CD14-positive monocyte (primary cell): ENCODE results near the gene PERM1. TPM values are rescaled to one million over a fixed set of nuclear protein-coding genes. Genes with fewer than 3 reads are reported as not detected.
A peak's percentile ranks its signal among the peaks of the same experiment; 100 is the strongest.

Experiments used
- DNase-seq, 3 donors: peaks; one replicate each; pipeline ENCODE4 v3.0.0-alpha.2; 2011 to 2022
- H2AFZ ChIP-seq: 2 replicates; pipeline ENCODE4 v1.6.0; 2012; ENCODE audit warnings: mild to moderate bottlenecking, low read depth, low read length, inconsistent platforms; ENCODE audit not compliant: insufficient read depth, poor library complexity, severe bottlenecking
- H3K27ac ChIP-seq, 2 donors: 1 replicate in 1 of 2; 2 replicates in 1 of 2; pipeline ENCODE4 v1.5.1; 2012 to 2013; ENCODE audit warnings: low read length in 2 of 2, control low read depth in 1 of 2, inconsistent platforms in 1 of 2, low read depth in 1 of 2, mild to moderate bottlenecking in 1 of 2
- H3K27me3 ChIP-seq, 2 donors: one replicate each; pipeline versions ENCODE4 v1.6.0 to v1.6.1; 2011 to 2013; ENCODE audit warnings: low read length in 2 of 2; ENCODE audit not compliant: control insufficient read depth in 2 of 2, insufficient read depth in 2 of 2
- H3K36me3 ChIP-seq, 2 donors: replicated peaks in 1 of 2; 1 replicate in 1 of 2; 2 replicates in 1 of 2; pipeline versions ENCODE4 v1.5.1 to v1.6.1; 2012 to 2013; ENCODE audit warnings: low read length in 2 of 2, control low read depth in 1 of 2, inconsistent platforms in 1 of 2, mild to moderate bottlenecking in 1 of 2; ENCODE audit not compliant: insufficient read depth in 2 of 2, control insufficient read depth in 1 of 2
- H3K4me1 ChIP-seq, 2 donors: 1 replicate in 1 of 2; 2 replicates in 1 of 2; pipeline versions ENCODE4 v1.5.1 to v1.6.1; 2012 to 2013; ENCODE audit warnings: low read length in 2 of 2, control low read depth in 1 of 2, inconsistent platforms in 1 of 2, mild to moderate bottlenecking in 1 of 2, moderate library complexity in 1 of 2; ENCODE audit not compliant: insufficient read depth in 2 of 2, control insufficient read depth in 1 of 2
- H3K4me2 ChIP-seq: replicated peaks from 2 replicates; pipeline ENCODE3; 2012; ENCODE audit warnings: low read length, moderate library complexity, mild to moderate bottlenecking; ENCODE audit not compliant: poor library complexity, severe bottlenecking; ENCODE audit errors: extremely low read depth
- H3K4me3 ChIP-seq, 3 experiments: fragments of 200-600 bp in 1 of 3; sonication (generic) in 1 of 3; replicated peaks in 1 of 3; 1 replicate in 2 of 3; 2 replicates in 1 of 3; pipeline ENCODE4 v1.5.1; 2011 to 2013; ENCODE audit warnings: low read length in 3 of 3, mild to moderate bottlenecking in 3 of 3, control low read depth in 2 of 3, low read depth in 2 of 3, inconsistent platforms in 1 of 3, moderate library complexity in 1 of 3
- H3K79me2 ChIP-seq: 2 replicates; pipeline ENCODE4 v1.6.0; 2012; ENCODE audit warnings: mild to moderate bottlenecking, control low read depth, inconsistent platforms, low read length, moderate library complexity; ENCODE audit not compliant: insufficient read depth
- H3K9ac ChIP-seq: 2 replicates; pipeline ENCODE4 v1.6.0; 2017; ENCODE audit warnings: low read length, mild to moderate bottlenecking; ENCODE audit not compliant: insufficient read depth, poor library complexity, severe bottlenecking
- H3K9me3 ChIP-seq, 2 donors: replicated peaks in 1 of 2; 1 replicate in 1 of 2; 2 replicates in 1 of 2; pipeline versions ENCODE4 v1.5.1 to v1.6.1; 2012 to 2013; ENCODE audit warnings: low read length in 2 of 2, control low read depth in 1 of 2; ENCODE audit not compliant: control insufficient read depth in 1 of 2, insufficient read depth in 1 of 2
- H4K20me1 ChIP-seq: 2 replicates; pipeline ENCODE4 v1.6.0; 2012; ENCODE audit warnings: mild to moderate bottlenecking, low read length, control low read depth, moderate library complexity; ENCODE audit not compliant: insufficient read depth
- H3K27ac Mint-ChIP-seq, 7 donors: one replicate each; pipeline ENCODE4 v1.8.0; 2020; ENCODE audit warnings: mild to moderate bottlenecking in 7 of 7, mixed read lengths in 7 of 7, moderate library complexity in 6 of 7, inconsistent platforms in 2 of 7
- H3K27me3 Mint-ChIP-seq, 3 donors: one replicate each; pipeline ENCODE4 v1.8.0; 2021 to 2022; ENCODE audit warnings: low read depth in 3 of 3, mild to moderate bottlenecking in 3 of 3, mixed read lengths in 3 of 3, moderate library complexity in 3 of 3, inconsistent platforms in 1 of 3
- H3K36me3 Mint-ChIP-seq, 2 donors: one replicate each; pipeline ENCODE4 v1.8.0; 2020; ENCODE audit warnings: mixed read lengths in 2 of 2, inconsistent platforms in 1 of 2, mild to moderate bottlenecking in 1 of 2
- H3K4me1 Mint-ChIP-seq: one replicate; pipeline ENCODE4 v1.8.0; 2020; ENCODE audit warnings: mild to moderate bottlenecking, mixed read lengths
- H3K4me3 Mint-ChIP-seq, 2 donors: one replicate each; pipeline ENCODE4 v1.8.0; 2020; ENCODE audit warnings: mild to moderate bottlenecking in 2 of 2, mixed read lengths in 2 of 2, moderate library complexity in 1 of 2
- H3K9me3 Mint-ChIP-seq, 7 donors: one replicate each; pipeline ENCODE4 v1.8.0; 2020 to 2022; ENCODE audit warnings: mixed read lengths in 7 of 7, mild to moderate bottlenecking in 6 of 7, moderate library complexity in 6 of 7, inconsistent platforms in 2 of 7
- WGBS: methylation state at CpG from one replicate; pipeline ENCODE4 v1.1.5; 2013; ENCODE audit warnings: missing lambda C conversion rate; ENCODE audit not compliant: insufficient coverage; 5-methylcytosine and 5-hydroxymethylcytosine counted together
- intact Hi-C, 2 donors: fragments of 100-400 bp; cut with micrococcal nuclease; formaldehyde crosslinking; loops; one replicate each; pipeline versions ENCODE4 v1.15.0 to v1.15.1; 2023
- polyA plus RNA-seq, 3 donors: library from polyadenylated mRNA; depleted of rRNA in 1 of 3; unstranded in 2 of 3; stranded (reverse) in 1 of 3; fragments of 300-500 nt in 2 of 3; fragments of >200 nt in 1 of 3; fragmentation: Illumina TruSeq in 2 of 3; gene quantifications; 1 replicate in 2 of 3; 2 replicates in 1 of 3; pipeline ENCODE4 v1.2.3, GENCODE V29; 2012 to 2021
- TF ChIP-seq, protein P1 (sequence below): fragments of 200-600 bp; IDR thresholded peaks from one replicate; pipeline ENCODE4 v1.8.0; 2022; ENCODE audit warnings: antibody characterized with exemption, mild to moderate bottlenecking

PERM1 gene
- polyA plus RNA-seq, 3 donors: not detected

DNA sequence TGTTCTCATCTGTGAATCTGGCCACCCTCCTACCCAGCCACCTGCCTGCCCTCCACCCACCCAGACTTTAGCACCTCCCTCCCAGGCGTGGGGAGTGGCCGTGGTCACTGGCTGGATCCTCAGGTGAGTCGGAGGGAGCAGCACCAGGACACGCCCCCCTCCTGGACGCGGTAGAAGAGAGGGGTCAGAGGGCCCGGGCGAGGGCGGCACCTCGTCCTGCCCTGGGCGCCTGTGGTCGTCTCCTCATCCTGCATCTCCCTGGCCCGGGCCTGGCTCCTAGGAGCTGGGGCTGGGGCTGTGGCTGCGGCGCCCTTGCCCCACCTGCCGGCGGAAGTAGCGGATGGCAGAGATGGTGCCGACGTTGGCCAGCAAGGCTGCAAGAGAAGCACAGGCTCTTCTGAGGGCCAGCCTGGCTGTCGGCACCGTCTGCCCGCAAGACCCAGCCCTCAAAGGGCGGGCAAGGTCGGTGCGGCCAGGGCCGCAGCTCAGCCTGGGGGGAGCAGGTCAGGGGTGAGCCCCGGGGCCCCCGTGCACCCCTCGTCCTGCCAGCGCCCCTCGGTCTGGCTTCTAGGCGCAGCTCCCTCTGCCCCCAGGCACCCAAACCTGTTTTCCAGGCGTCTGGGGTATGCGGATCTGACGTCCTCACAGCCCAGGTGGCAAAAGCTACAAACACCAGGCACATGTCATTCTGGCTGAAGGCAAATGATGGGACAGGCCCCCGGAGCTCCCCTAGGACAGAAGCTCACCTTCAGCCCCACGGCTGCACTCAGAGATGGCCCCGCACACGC is 5.8 kb downstream of the PERM1 start:
- H3K9me3 Mint-ChIP-seq: peaks cover 0 to 5% (median 4%) of the 10 kb centered on the region in 7 donors
- WGBS: 2% methylated on average over 27 of the region's 40 CpGs
- no peak overlapping the region for H3K9ac ChIP-seq
- H3K4me1 Mint-ChIP-seq: peaks cover 3% of the 10 kb centered on the region
- intact Hi-C loops: loop anchor here in 1 of 2 donors (2.0 kb wide), 1 partner anchor 71 kb away; no protein-coding TSS in a partner anchor
- H3K27me3 ChIP-seq: peaks cover 0 to 17% of the 10 kb centered on the region in 2 donors
- peak in 2 of 3 donors; percentile 44 to 63 for DNase-seq
- no peak overlapping the region for H3K27ac ChIP-seq
- H2AFZ ChIP-seq: no peak overlapping the region
- no peaks in the 10 kb centered on the region for H4K20me1 ChIP-seq
- no peaks in the 10 kb centered on the region for H3K36me3 Mint-ChIP-seq
- TF ChIP-seq, protein P1, sequence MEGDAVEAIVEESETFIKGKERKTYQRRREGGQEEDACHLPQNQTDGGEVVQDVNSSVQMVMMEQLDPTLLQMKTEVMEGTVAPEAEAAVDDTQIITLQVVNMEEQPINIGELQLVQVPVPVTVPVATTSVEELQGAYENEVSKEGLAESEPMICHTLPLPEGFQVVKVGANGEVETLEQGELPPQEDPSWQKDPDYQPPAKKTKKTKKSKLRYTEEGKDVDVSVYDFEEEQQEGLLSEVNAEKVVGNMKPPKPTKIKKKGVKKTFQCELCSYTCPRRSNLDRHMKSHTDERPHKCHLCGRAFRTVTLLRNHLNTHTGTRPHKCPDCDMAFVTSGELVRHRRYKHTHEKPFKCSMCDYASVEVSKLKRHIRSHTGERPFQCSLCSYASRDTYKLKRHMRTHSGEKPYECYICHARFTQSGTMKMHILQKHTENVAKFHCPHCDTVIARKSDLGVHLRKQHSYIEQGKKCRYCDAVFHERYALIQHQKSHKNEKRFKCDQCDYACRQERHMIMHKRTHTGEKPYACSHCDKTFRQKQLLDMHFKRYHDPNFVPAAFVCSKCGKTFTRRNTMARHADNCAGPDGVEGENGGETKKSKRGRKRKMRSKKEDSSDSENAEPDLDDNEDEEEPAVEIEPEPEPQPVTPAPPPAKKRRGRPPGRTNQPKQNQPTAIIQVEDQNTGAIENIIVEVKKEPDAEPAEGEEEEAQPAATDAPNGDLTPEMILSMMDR: peak; percentile 75
- H3K4me3 ChIP-seq: no peak overlapping the region
- H3K9me3 ChIP-seq: peaks cover 0 to 5% of the 10 kb centered on the region in 2 donors
- peak overlapping the region; percentile 19 for H3K4me2 ChIP-seq
- peaks cover 14 to 37% (median 22%) of the 10 kb centered on the region in 3 donors for H3K27me3 Mint-ChIP-seq
- no peaks in the 10 kb centered on the region for H3K79me2 ChIP-seq
- peak overlapping the region; percentile 50 to 76 for H3K4me3 Mint-ChIP-seq
- H3K36me3 ChIP-seq: no peaks in the 10 kb centered on the region
- peaks cover 5 to 8% of the 10 kb centered on the region in 2 donors for H3K4me1 ChIP-seq
- no peak overlapping the region for H3K27ac Mint-ChIP-seq

GRCh38 chr1:975365-975764 is 6.5 kb downstream of the PERM1 start:
- Mint-ChIP-seq H3K36me3 (no peaks in the 10 kb centered on the region), H3K9me3 (peaks cover 0 to 5% (median 4%) of the 10 kb centered on the region in 7 donors), H3K27ac (no peak overlapping the region), H3K4me1 (peaks cover 3% of the 10 kb centered on the region), H3K27me3 (peaks cover 18 to 45% (median 27%) of the 10 kb centered on the region in 3 donors), H3K4me3 (peak overlapping the region in 1 of 2 donors; percentile 76)
- TF ChIP-seq, protein P1: no peak
- Histone ChIP-seq H3K27me3 (peaks cover 3 to 24% of the 10 kb centered on the region in 2 donors), H3K4me3 (no peak overlapping the region), H3K79me2 (no peaks in the 10 kb centered on the region), H3K4me1 (peaks cover 5 to 8% of the 10 kb centered on the region in 2 donors), H3K36me3 (no peaks in the 10 kb centered on the region), H4K20me1 (no peaks in the 10 kb centered on the region), H3K9me3 (peaks cover 0 to 5% of the 10 kb centered on the region in 2 donors), H3K4me2 (no peak overlapping the region), H3K27ac (no peak overlapping the region), H3K9ac (no peak overlapping the region), H2AFZ (no peak overlapping the region)
- 87% methylated on average over 8 of the region's 9 CpGs for WGBS
- intact Hi-C loops: loop anchor here in 1 of 2 donors (2.0 kb wide), 1 partner anchor 71 kb away; no protein-coding TSS in a partner anchor
- DNase-seq: no peak
